Measurements from ENCODE around the gene RPUSD3.
"Not testable (repeated sequence)": the region's sequence is repeated elsewhere in the genome, so short reads cannot be mapped to it uniquely, and the experiment has no call there.

Gene RPUSD3, protein sequence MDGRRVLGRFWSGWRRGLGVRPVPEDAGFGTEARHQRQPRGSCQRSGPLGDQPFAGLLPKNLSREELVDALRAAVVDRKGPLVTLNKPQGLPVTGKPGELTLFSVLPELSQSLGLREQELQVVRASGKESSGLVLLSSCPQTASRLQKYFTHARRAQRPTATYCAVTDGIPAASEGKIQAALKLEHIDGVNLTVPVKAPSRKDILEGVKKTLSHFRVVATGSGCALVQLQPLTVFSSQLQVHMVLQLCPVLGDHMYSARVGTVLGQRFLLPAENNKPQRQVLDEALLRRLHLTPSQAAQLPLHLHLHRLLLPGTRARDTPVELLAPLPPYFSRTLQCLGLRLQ

DNA sequence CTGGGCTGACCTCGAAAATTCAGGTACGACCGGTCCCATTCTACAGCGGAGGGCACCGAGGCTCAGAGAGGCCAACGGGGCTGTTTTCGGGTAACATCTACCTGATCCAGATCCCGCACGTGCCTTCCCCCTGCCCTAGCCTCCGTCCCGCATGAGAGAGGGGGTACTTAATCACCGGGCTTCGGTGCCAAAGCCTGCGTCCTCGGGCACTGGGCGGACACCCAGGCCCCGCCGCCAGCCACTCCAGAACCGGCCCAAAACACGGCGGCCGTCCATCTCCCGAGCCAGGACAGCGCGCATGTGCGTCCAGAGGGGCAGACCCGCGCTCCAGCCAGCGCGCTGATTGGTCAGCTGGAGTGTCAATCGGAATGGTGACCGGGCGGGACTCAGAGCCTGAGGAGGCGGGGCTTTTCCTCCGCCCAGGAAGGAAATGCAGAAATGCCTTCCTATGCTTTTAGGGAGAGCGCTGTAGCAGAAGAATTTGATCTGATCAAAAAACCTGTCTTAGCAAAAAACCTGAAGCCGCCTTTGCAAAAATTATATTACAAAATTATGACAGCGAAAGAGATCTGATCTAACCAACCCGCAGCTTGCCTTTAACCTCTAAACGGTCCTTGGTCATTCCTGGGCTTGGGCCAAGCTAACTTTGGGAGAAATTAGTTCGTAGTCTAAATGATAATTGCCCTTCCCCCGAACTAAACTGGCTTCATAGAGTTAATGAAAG is at the start of gene RPUSD3:
Gene RPUSD3 (minus strand): TSS at position 294 of the 724 bp plus-strand sequence. CDS start 18 bp downstream, at position 276.
- peak; percentile 98 for DNase-seq

DNA sequence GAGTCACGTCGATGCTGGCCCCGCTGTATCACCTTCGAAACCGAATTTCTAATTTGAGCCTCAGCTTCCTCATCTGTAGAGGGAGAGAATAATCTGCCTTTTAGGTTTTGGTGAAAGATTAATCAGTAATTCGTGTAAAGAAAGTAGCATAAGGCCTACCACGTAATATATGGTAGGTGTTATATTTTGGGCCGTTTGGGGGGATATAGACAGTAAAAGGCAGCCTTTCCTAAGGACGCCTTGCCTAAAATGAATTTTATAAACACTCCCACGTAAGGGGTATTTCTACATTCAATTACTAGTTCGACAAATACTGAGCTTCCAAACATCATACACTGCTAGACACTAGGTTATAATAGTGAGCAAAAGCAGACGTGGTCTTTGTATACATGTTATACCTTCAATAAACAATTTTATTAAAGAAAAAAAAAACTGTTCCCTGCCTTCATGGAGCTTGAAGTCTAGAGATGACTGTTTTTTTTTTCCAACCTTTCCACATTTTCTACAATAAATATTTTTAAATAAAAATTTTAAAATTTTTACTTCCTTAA is 47.3 kb upstream of the RPUSD3 start:
- no peak for DNase-seq

DNA sequence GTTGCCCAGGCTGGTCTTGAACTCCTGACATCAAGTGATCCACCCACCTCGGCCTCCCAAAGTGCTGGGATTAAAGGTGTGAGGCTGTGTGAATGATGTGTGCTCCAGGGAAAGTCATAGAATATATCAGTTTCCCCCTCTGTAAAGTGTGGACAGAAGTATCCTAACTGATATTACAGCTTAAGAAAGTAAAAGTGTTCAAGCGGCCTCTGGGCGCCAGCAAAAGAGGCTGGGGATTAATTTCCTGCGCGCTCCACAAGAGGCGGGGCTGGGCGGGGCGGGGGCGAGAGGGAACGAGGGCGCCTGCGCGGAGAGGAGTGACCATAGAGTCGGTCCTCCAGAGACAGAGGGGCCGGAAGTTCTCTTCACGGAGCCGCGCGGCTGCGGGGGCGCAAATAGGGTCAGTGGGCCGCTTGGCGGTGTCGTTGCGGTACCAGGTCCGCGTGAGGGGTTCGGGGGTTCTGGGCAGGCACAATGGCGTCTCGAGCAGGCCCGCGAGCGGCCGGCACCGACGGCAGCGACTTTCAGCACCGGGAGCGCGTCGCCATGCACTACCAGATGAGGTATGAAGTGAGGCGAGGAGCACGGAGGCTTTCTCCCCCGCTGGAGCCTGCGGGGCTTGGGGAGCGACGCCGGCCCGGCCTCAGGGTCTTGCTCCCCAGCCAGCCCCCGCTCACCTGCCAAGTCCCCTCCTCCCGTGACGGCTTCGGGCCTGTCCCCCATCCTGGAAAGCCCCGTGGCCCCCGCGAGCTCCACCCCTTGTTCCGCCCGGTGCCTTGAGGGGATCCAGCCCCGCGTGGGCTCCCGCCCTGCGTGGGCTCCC is 46.7 kb upstream of the RPUSD3 start, which contains the start of gene JAGN1:
Gene JAGN1 (plus strand): TSS at position 362 of the 823 bp plus-strand sequence. CDS start 113 bp downstream, at position 475.
- peak; percentile 91 for DNase-seq

DNA sequence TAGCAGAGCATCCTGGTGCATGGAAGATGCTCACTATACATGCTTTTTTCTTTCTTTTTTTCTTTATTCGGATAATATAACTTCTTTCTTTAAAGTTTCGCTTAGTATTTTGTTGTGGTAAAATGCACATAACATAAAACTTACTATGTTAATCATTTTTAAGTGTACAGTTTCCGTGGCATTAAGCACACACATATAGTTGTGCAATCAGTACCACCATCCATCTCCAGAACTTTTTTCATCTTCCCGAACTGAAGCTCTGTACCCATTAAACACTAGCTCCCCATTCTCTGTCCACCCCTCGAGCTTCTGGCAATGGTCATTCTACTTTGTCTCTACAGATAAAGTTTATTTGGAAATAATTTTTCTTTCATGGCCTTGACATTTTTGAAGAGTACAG is 45.6 kb upstream of the RPUSD3 start:
- no peak for DNase-seq

DNA sequence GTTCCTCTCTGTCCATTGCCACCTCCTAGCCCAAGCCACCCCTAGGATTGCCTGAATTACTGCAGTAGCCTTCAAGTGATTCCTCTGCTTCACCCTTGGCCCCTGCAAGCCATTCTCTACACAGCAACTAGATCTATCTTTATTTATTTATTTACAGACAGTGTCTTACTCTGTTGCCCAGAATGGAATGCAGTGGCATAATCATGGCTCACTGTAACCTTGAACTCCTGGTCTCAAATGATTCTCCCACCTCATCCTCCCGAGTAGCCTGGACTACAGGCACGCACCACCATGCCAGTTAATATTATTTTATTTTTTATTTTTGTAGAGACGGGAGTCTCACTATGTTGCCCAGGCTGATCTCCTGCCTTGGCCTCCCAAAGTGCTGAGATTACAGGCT is 44.7 kb upstream of the RPUSD3 start:
- DNase-seq: no peak

DNA sequence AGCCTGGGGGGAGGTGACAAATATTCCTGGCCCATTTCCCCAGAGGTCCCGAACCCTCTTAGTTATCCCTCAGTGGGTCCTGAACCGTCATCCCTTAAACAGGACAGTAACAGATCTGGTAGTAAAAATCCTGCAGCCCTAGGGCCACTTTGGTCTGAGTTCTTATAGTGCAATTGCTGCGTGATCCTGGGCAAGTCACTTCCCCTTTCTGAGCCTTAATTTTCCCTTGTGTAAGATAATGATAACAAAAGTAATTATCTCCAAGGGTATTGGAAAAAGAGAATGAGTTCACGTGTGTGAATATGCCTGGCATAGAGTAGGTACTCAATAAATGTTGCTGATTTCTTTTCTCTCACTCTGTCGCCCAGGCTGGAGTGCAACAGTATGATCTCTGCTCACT is 43.7 kb upstream of the RPUSD3 start:
- no peak for DNase-seq

DNA sequence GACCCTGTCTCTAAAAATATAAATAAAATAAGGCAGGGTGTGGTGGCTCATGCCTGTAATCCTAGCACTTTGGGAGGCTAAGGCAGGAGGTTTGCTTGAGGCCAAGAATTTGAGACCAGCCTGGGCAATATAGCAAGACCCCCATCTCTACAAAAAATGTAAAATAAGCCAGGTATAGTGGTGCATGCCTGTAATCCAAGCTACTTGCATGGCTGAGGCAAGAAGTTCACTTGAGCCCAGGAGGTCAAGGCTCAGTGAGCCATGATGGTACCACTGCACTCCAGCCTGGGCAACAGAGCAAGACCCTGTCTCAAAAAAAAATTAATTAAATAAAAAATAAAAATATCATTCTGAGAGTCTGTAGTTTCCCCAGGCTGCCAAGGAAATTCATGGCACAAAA is 42.5 kb upstream of the RPUSD3 start:
- DNase-seq: no peak

DNA sequence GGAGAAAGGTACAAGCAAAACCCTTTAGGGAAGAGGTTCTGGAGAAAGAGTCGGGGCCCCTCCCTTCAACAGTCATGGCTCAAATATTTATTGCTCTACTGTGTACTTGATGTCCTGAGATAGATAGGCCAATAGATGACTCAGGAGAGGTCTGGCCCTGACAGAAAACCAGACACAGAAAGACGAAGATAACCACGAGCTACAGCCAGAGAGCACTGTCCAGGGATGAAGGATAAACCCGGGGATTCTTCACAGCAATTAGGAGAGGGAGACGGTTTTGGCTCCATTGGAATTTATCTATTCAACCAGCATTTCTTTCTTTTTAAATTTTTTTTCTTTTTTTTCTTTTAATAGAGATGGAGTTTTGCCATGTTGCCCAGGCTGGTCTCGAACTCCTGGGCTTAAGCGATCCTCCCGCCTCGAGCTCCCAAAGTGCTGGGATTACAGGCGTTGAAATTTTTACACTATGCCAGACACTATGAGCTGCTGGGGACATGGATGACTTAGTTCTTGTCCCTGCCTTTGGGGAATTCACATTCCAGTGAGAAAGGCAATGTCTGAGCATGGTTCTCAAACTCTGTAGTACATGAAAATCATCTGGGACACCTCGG is 40.9 kb upstream of the RPUSD3 start:
- no peak for DNase-seq

DNA sequence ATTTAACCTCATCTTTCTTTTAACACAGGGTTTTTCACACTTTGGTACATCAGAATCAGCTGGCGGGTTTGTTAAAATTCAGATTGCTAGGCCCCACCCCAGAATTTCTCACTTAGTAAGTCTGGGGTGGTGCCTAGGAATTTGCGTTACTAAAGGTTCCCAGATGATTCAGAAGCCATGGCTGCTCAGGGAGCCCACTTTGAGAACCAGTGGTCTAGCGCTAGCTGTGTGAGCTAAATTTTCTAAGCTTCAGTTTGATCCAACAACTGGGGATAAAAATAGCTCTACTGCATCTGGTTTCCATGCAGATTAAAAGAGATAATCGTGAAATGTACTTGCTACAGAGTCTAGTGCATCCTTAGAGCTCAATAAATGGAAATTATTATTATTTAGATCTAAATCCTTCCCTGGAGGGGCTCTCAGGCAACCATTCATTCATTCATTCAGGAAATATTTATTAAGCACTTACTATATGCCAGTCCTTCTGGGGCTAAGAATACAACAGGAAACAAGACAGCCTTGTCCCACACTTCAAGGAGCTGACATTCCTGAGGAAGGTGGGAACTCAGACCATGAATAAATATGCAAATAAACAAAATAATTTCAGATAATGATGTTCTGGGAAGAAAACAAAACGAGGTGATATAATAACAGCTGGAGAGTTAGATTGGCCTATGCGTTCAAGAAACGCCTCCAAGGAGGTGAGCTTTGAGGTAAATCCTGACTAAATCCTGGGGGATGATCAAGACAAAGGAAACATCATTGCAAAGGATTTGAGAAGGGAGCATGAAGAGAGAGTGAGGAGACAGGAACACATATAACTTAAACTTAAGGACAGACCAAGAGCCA is 40.1 kb upstream of the RPUSD3 start:
- DNase-seq: no peak

DNA sequence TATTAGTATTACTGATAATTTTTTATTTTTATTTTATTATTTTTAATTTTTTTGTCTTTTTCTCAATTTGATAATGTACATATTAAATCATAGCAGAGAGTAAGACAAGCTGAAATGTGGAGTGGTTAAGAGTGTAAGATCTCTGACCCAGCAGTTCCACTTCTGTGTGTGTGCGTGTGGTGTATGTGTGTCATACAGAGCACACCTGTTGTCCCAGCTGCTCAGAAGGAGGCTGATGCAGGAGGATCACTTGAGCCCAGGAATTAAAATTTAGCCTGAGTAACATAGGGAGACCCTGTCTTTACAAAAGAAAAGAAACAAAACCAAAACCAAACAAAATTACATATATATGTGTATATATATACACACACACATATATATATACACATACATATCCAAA is 37.6 kb upstream of the RPUSD3 start:
- DNase-seq: no peak

DNA sequence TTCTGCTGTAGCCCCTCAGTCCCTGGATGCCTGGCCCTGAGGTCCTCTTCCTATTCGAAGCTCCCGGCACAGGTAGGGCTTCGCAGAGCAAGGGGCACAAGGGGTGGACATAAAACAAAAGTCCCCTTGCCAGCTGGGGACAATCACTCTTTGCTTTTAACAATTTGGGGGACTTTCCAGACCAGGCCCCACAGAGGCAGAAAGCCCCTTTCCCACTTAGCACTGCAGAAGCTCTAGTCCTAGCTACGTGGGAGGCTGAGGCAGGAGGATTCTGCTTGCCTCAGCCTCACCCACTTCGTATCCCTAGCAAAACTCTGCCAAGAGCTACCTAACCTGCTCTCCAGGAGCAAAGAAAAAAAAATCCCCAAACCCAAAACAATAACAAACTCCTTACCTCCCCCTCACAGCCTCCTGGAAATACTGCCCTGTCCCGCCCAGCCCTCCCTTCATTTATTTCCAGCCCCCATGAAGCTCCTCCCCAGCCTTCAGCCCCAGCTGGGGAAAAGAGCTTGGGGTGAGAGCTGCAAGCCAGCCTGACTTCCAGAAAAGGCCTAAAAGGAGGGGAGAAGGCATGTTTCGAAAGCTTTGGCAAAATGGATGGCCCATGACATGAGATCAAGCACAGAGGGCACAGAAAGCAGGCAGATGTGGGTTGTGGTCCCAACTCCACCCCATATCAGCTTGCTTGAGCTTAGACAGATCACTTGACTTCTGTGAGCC is 36.2 kb upstream of the RPUSD3 start, which contains the start of gene CIDEC:
Gene CIDEC (minus strand): TSS at position 424 of the 720 bp plus-strand sequence. CDS start 1,767 bp downstream, outside the sequence.
- DNase-seq: no peak

DNA sequence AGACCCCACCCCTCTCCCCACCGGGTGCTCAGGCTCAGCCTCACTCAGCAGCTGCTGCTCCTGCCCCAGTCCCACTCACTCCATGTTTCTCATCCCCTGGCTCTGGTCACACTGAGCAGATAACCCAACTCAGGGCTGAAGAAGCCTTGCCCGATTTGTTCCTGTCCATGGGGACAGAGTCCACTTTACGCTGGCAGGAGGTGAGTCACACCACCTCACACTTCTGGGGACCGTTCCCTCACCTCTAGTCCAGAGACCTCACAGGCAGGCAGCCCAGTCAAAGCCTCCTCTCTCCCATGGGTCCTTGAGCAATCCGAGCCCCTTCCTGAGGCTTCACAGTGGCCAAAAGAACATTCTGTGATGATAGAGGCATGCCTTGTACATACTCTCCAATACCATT is 34.9 kb upstream of the RPUSD3 start:
- DNase-seq: no peak

DNA sequence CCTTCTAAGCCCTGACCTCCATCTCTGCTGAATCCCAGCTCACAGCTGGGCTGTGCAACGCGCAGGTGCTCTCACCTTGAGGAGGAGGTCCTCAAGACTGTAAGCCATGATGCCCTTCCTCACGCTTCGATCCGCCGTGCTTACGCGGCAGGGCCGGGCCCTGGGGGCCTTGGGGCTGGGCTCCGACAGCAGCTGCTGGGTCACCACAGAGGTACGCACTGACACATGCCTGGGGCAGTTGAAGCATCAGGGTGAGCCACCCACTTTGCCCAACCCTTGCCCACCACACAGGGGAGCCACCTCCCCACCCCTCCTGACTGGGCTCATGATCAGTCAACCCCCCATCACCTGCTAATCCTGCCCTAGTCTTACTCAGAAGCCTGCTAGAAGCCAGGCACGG is 33.2 kb upstream of the RPUSD3 start:
- DNase-seq: no peak

DNA sequence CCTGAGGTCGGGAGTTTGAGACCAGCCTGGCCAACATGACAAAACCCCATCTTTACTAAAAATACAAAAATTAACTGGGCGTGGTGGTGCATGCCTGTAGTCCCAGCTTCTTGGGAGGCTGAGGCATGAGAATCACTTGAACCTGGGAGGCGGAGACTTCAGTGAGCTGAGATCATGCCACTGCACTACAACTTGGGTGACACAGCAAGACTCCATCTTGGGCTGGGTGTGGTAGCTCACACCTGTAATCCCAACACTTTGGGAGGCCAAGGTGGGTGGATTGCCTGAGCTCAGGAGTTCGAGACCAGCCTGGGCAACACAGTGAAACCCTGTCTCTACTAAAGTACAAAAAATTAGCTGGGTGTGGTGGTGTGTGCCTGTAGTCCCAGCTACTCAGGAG is 32.4 kb upstream of the RPUSD3 start:
- DNase-seq: not testable (repeated sequence)

DNA sequence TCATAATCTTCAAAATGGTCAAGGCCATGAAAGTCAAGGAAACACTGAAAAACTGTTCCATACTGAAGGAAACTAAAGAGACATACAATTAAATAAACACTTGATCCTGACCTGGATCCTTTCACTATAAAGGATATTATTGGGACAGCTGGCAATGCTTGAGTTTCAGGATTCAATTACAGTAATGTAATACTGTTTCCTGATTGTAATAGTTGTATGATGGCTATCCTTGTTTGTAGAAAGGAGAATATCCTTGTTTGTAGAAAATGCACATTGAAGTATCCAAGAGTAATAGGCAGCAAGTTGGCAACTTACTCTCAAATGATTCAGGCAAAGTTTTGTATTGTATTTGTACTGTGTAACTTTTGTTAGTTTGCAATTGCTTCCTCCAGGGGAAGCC is 31.6 kb upstream of the RPUSD3 start:
- DNase-seq: no peak

DNA sequence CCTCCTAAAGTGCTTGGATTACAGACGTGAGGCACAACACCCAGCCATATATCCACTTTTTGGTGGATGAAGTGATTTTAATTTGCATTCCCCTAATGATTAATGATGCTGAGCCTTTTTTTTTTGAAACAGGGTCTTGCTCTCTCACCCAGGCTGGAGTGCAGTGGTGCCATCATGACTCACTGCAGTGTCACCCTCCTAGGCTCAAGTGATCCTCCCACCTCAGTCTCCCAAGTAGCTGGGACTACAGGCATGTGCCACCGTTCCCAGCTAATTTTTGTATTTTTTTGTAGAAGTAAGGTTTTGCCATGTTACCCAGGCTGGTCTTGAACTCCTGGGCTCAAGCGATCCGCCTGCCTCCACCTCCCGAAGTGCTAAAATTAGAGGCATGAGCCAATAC is 28.3 kb upstream of the RPUSD3 start:
- not testable (repeated sequence) for DNase-seq

DNA sequence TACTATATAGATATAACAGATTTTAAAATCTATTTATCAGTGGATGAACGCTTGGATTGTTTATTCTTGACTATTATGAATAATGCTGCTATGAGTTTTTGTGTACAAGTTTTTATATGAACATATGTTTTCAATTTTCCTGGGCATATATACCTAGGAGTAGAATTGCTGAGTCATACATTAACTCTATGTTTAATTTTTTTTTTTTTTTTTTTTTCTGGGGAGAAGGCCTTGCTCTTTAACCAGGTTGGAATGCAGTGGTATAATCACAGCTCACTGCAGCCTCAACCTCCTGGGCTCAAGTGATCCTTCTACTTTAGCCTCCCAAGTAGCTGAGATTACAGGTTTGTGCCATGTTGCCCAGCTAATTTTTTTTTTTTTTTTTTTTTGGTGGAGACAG is 27.2 kb upstream of the RPUSD3 start:
- DNase-seq: no peak

DNA sequence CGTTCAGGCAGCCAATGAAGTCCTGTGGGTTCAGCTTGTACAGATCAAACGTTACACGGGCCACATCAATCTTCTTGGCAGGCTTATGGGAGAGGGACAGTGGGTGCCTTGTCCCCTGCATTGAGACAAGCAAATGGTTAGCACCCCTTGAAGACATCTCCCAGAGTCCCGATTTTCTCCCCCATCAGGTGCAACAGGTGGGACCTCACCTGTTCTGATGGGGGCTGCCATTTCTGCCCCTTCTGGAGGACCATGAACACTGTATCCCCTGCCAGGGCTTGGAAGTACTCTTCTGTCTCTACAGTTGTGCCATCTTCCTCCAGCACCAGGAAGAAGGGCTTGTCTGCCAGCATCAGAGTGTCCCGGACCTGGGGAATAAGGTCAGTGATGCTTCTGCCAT is 26.1 kb upstream of the RPUSD3 start:
- no peak for DNase-seq

DNA sequence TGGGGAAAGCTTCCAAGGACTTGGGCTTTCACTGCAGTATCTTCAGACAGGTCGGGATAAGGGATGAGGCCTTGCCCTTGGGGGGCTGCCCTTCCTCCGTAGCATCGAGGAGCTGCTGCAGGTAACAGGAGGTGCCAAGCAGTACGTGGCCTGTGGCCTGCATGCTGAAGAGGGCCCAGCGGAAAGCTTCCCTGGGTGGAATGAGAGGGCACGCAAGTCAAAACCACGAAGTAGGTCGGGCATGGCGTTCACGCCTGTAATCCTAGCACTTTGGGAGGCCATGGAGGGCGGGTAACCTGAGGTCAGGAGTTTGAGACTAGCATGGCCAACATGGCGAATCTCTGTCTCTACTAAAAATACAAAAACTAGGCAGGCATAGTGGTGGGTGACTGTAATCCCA is 23.3 kb upstream of the RPUSD3 start:
- DNase-seq: no peak

DNA sequence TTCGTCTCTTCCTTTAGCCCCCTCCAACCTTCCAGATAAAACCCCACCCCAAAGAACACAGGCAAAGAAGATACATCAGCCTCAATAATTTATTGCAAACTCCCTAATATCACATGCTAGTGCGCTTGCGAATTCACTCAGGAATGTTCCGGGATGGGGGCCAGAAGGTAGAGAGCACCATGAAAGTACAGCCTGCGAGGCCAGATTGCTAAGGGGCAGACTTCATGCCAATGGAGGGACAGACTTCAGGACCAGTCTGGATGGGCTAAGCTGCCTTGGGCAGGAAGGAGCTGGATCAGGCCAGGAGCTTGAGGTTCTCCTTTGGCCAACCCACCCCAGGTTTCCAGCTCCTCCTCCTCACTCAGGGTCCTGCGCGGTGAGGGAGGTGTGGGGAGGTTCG is 22.8 kb upstream of the RPUSD3 start:
- DNase-seq: no peak

DNA sequence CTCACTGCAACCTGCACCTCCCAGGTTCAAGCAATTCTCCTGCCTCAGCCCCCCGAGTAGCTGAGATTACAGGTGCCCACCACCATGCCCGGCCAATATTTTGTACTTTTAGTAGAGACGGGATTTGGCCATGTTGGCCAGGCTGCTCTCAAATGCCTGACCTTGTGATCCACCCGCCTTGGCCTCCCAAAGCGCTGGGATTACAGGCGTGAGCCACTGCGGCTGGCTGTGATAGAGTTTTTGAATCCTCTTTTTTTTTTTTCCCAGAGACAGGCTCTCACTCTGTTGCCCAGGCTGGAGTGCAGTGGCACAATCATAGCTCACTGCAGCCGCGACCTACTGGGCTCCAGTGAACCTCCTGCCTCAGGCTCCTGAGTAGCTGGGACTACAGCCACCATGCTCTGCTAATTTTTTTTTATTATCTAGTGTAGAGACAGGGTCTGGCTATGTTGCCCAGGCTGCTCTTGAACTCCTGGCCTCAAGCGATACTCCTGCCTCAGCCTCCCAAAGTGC is 21.4 kb upstream of the RPUSD3 start:
- DNase-seq: not testable (repeated sequence)

Measured in stimulated activated CD4-positive, alpha-beta T cell treated with anti-CD3 and anti-CD28 coated beads, Interleukin-4, amount 100 ng/mL, for 24 hours (primary cell).